Neutrophil (primary cell): ENCODE measurements around the gene STXBP4.

Source experiments
- H3K27ac ChIP-seq: fragments of 200-600 bp; sonication (generic); 2 replicates; pipeline ENCODE4 v1.5.1; 2016; ENCODE audit warnings: mild to moderate bottlenecking, moderate library complexity
- H3K27me3 ChIP-seq: fragments of 200-600 bp; sonication (generic); 2 replicates; pipeline ENCODE4 v1.6.0; 2016; ENCODE audit warnings: mild to moderate bottlenecking
- H3K36me3 ChIP-seq: fragments of 200-600 bp; sonication (generic); 2 replicates; pipeline ENCODE4 v1.5.1; 2017
- H3K4me1 ChIP-seq, 2 experiments: fragments of 200-600 bp in 1 of 2; sonication (generic) in 1 of 2; 1 replicate in 1 of 2; 2 replicates in 1 of 2; pipeline versions ENCODE4 v1.5.1 to v1.6.1; 2013 to 2016; ENCODE audit warnings: low read depth in 1 of 2, low read length in 1 of 2, mild to moderate bottlenecking in 1 of 2, moderate library complexity in 1 of 2; ENCODE audit not compliant: control insufficient read depth in 1 of 2, insufficient read depth in 1 of 2
- H3K4me3 ChIP-seq, 2 experiments: fragments of 200-600 bp in 1 of 2; sonication (generic) in 1 of 2; 1 replicate in 1 of 2; 2 replicates in 1 of 2; pipeline ENCODE4 v1.5.1; 2013 to 2016; ENCODE audit warnings: low read depth in 1 of 2, low read length in 1 of 2, mild to moderate bottlenecking in 1 of 2, moderate library complexity in 1 of 2
- H3K9me3 ChIP-seq: fragments of 200-600 bp; sonication (generic); 2 replicates; pipeline ENCODE4 v1.5.1; 2016
- CTCF ChIP-seq: fragments of 200-600 bp; sonication (generic); IDR thresholded peaks from 2 replicates; pipeline ENCODE4 v1.5.1; 2016; ENCODE audit warnings: antibody characterized with exemption

The STXBP4 gene

GRCh38 chr17:55157165-55157564, 188.6 kb downstream of the STXBP4 start:
- no peak for TF ChIP-seq CTCF
- Histone ChIP-seq H3K27me3 (no peaks in the 10 kb centered on the region), H3K36me3 (no peaks in the 10 kb centered on the region), H3K9me3 (no peaks in the 10 kb centered on the region), H3K4me1 (no peaks in the 10 kb centered on the region), H3K27ac (no peak overlapping the region), H3K4me3 (no peak overlapping the region)

GRCh38 chr17:55158439-55158838, 189.9 kb downstream of the STXBP4 start:
- no peak overlapping the region for H3K27ac ChIP-seq
- H3K4me1 ChIP-seq: no peaks in the 10 kb centered on the region
- H3K36me3 ChIP-seq: no peaks in the 10 kb centered on the region
- no peaks in the 10 kb centered on the region for H3K9me3 ChIP-seq
- H3K4me3 ChIP-seq: no peak overlapping the region
- TF ChIP-seq CTCF: no peak
- H3K27me3 ChIP-seq: no peaks in the 10 kb centered on the region

GRCh38 chr17:55159251-55159650, 190.7 kb downstream of the STXBP4 start:
- H3K27me3 ChIP-seq: no peaks in the 10 kb centered on the region
- no peak for TF ChIP-seq CTCF
- no peak overlapping the region for H3K27ac ChIP-seq
- H3K9me3 ChIP-seq: no peaks in the 10 kb centered on the region
- no peaks in the 10 kb centered on the region for H3K4me1 ChIP-seq
- H3K4me3 ChIP-seq: no peak overlapping the region
- no peaks in the 10 kb centered on the region for H3K36me3 ChIP-seq

GRCh38 chr17:55160501-55160900, 191.9 kb downstream of the STXBP4 start:
- H3K27me3 ChIP-seq: no peaks in the 10 kb centered on the region
- no peak overlapping the region for H3K4me3 ChIP-seq
- no peaks in the 10 kb centered on the region for H3K4me1 ChIP-seq
- no peaks in the 10 kb centered on the region for H3K36me3 ChIP-seq
- no peaks in the 10 kb centered on the region for H3K9me3 ChIP-seq
- no peak overlapping the region for H3K27ac ChIP-seq
- no peak for TF ChIP-seq CTCF

- Histone ChIP-seq H3K9me3 (no peaks in the 10 kb centered on the region), H3K4me1 (no peaks in the 10 kb centered on the region), H3K27me3 (no peaks in the 10 kb centered on the region), H3K36me3 (no peaks in the 10 kb centered on the region), H3K27ac (no peak overlapping the region), H3K4me3 (no peak overlapping the region)
- TF ChIP-seq CTCF: no peak
These were observed 193.5 kb downstream of the STXBP4 start for GRCh38 chr17:55161935-55162555.

- Histone ChIP-seq H3K36me3 (no peaks in the 10 kb centered on the region), H3K9me3 (no peaks in the 10 kb centered on the region), H3K27ac (no peak overlapping the region), H3K27me3 (no peaks in the 10 kb centered on the region), H3K4me3 (no peak overlapping the region), H3K4me1 (no peaks in the 10 kb centered on the region)
- no peak for TF ChIP-seq CTCF
These were observed 194.0 kb downstream of the STXBP4 start for GRCh38 chr17:55162556-55162946.
